Ishikawa (cell line): Measurements from ENCODE around the gene FBXL19.
A peak's percentile ranks its signal among the peaks of the same experiment; 100 is the strongest.

Source experiments
- CEBPB ChIP-seq: IDR thresholded peaks from 2 replicates; pipeline ENCODE4 v1.6.1; 2012
- CREB1 ChIP-seq: IDR thresholded peaks from 2 replicates; pipeline ENCODE4 v1.6.1; 2012; ENCODE audit warnings: low read depth
- EGR1 ChIP-seq: IDR thresholded peaks from 2 replicates; pipeline ENCODE4 v1.6.1; 2012
- EP300 ChIP-seq: IDR thresholded peaks from 2 replicates; pipeline ENCODE4 v1.6.1; 2012; ENCODE audit warnings: borderline replicate concordance
- FOXM1 ChIP-seq: IDR thresholded peaks from 2 replicates; pipeline ENCODE4 v1.6.1; 2012; ENCODE audit warnings: low read depth, borderline replicate concordance
- MAX ChIP-seq: IDR thresholded peaks from 2 replicates; pipeline ENCODE4 v1.6.1; 2012
- NFIC ChIP-seq: IDR thresholded peaks from 2 replicates; pipeline ENCODE4 v1.6.1; 2012
- RAD21 ChIP-seq: IDR thresholded peaks from 2 replicates; pipeline ENCODE4 v1.6.1; 2012; ENCODE audit warnings: low read depth
- TAF1 ChIP-seq: IDR thresholded peaks from 2 replicates; pipeline ENCODE4 v1.6.1; 2012; ENCODE audit warnings: low read depth, mild to moderate bottlenecking
- TCF12 ChIP-seq: IDR thresholded peaks from 2 replicates; pipeline ENCODE4 v1.6.1; 2012; ENCODE audit warnings: low read depth
- TEAD4 ChIP-seq: IDR thresholded peaks from 2 replicates; pipeline ENCODE4 v1.6.1; 2012
- YY1 ChIP-seq: IDR thresholded peaks from 2 replicates; pipeline ENCODE4 v1.6.1; 2012; ENCODE audit warnings: low read depth
- ZBTB7A ChIP-seq: IDR thresholded peaks from 2 replicates; pipeline ENCODE4 v1.6.1; 2012; ENCODE audit warnings: low read depth
- TF ChIP-seq, protein P1 (sequence below): IDR thresholded peaks from 2 replicates; pipeline ENCODE4 v1.6.1; 2012
- TF ChIP-seq, protein P2 (sequence below): IDR thresholded peaks from 2 replicates; pipeline ENCODE4 v1.6.1; 2012; ENCODE audit warnings: low read depth, mild to moderate bottlenecking

The FBXL19 gene, protein sequence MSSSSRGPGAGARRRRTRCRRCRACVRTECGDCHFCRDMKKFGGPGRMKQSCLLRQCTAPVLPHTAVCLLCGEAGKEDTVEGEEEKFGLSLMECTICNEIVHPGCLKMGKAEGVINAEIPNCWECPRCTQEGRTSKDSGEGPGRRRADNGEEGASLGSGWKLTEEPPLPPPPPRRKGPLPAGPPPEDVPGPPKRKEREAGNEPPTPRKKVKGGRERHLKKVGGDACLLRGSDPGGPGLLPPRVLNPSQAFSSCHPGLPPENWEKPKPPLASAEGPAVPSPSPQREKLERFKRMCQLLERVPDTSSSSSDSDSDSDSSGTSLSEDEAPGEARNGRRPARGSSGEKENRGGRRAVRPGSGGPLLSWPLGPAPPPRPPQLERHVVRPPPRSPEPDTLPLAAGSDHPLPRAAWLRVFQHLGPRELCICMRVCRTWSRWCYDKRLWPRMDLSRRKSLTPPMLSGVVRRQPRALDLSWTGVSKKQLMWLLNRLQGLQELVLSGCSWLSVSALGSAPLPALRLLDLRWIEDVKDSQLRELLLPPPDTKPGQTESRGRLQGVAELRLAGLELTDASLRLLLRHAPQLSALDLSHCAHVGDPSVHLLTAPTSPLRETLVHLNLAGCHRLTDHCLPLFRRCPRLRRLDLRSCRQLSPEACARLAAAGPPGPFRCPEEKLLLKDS

GRCh38 chr16:30923554-30924075 is at the start of gene FBXL19:
TSS of gene FBXL19 (plus strand) at chr16:30923572. CDS start at chr16:30925755, 2,183 bp downstream.
- TF ChIP-seq ZBTB7A, result 0 out of 2 replicates have a peak, but pooled peaks have one; percentile 7
- TF ChIP-seq TEAD4, result no peak

GRCh38 chr16:30874244-30874820 is 49.0 kb upstream of the FBXL19 start:
- TF ChIP-seq TCF12, result no peak
- TF ChIP-seq, protein P1, sequence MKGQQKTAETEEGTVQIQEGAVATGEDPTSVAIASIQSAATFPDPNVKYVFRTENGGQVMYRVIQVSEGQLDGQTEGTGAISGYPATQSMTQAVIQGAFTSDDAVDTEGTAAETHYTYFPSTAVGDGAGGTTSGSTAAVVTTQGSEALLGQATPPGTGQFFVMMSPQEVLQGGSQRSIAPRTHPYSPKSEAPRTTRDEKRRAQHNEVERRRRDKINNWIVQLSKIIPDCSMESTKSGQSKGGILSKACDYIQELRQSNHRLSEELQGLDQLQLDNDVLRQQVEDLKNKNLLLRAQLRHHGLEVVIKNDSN, result no peak
- no peak for TF ChIP-seq TEAD4

DNA sequence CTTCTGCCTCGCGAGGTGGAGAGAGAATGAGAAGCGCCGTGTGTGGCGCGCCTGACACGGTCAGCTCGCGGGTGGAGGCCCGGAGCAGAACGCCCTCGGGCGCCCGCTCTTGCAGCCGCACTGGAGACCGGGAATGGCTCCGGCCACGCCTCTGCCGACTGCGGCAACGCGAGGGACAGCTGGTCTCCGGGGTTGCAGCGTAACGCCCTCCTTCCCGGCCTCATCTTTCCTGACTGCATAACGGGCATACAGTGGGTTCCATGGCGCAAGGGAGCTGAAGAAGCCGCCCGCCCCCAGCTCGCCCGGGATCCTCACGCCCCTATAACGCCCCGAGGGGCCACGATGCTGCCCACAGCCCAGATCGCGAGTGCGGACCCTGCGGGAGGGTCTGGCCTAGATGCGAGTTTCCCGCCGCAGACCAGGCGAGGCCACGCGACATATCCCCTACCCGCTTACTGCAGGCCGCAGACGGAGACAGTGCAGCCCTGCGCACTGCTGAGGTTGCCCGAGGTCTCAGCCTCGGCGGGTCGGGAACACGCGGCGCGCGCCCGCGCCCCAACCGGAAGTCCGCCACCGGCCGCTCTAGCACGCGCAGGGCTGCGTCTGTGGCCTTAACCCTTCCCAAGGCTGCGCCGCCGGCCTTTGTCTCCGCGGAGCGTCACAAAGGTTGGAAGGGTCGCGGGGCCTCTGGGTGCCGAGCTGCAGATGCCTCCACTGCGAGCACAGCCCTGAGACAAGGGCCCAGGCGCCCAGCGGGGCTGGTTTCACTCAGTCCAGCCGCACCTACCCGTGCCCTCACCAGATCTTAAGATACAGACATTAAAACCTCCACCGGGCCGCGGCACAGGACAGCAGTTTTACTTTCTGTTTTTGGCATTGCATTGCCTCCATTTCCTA is 48.3 kb upstream of the FBXL19 start:
- no peak for TF ChIP-seq ZBTB7A
- TF ChIP-seq MAX, result peak; percentile 96
- peak; percentile 19; the same call in 1 of the 2 replicates for TF ChIP-seq EGR1
- no peak; the same call in 1 of the 2 replicates for TF ChIP-seq YY1
- TF ChIP-seq, protein P2, sequence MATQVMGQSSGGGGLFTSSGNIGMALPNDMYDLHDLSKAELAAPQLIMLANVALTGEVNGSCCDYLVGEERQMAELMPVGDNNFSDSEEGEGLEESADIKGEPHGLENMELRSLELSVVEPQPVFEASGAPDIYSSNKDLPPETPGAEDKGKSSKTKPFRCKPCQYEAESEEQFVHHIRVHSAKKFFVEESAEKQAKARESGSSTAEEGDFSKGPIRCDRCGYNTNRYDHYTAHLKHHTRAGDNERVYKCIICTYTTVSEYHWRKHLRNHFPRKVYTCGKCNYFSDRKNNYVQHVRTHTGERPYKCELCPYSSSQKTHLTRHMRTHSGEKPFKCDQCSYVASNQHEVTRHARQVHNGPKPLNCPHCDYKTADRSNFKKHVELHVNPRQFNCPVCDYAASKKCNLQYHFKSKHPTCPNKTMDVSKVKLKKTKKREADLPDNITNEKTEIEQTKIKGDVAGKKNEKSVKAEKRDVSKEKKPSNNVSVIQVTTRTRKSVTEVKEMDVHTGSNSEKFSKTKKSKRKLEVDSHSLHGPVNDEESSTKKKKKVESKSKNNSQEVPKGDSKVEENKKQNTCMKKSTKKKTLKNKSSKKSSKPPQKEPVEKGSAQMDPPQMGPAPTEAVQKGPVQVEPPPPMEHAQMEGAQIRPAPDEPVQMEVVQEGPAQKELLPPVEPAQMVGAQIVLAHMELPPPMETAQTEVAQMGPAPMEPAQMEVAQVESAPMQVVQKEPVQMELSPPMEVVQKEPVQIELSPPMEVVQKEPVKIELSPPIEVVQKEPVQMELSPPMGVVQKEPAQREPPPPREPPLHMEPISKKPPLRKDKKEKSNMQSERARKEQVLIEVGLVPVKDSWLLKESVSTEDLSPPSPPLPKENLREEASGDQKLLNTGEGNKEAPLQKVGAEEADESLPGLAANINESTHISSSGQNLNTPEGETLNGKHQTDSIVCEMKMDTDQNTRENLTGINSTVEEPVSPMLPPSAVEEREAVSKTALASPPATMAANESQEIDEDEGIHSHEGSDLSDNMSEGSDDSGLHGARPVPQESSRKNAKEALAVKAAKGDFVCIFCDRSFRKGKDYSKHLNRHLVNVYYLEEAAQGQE, result no peak
- peak; percentile 97 for TF ChIP-seq TAF1
- no peak; the same call in 1 of the 2 replicates for TF ChIP-seq TEAD4
- peak; percentile 47; the same call in 1 of the 2 replicates for TF ChIP-seq FOXM1
- peak; percentile 51; the same call in 1 of the 2 replicates for TF ChIP-seq CREB1
- TF ChIP-seq CEBPB, result peak; percentile 2; the same call in 1 of the 2 replicates
- peak; percentile 72 for TF ChIP-seq TCF12
- TF ChIP-seq, protein P1, result peak; percentile 46
- TF ChIP-seq NFIC, result peak; percentile 57; the same call in 1 of the 2 replicates
- peak; percentile 44; the same call in 1 of the 2 replicates for TF ChIP-seq EP300
- TF ChIP-seq RAD21, result no peak

- TF ChIP-seq YY1, result peak; percentile 48; the same call in 1 of the 2 replicates
- TF ChIP-seq, protein P2, result no peak
Observed at GRCh38 chr16:30875871-30876801, 47.2 kb upstream of the FBXL19 start.
